H1 (cell line): Measurements from ENCODE around the gene GPS2. TPM values are rescaled to one million over a fixed set of nuclear protein-coding genes. Genes with fewer than 3 reads are reported as not detected.

Experiments
- CTCF ChIA-PET: fragments of 300-600 bp; sonication (Branson Sonifier 250); formaldehyde crosslinking; loops from one replicate; lab custom pipeline; 2021; ENCODE audit not compliant: partially characterized antibody; lab: Charles Lee
- POLR2A ChIA-PET: fragments of 300-600 bp; sonication (Branson Sonifier 250); formaldehyde crosslinking; loops from one replicate; lab custom pipeline; 2021; ENCODE audit warnings: inconsistent platforms; ENCODE audit not compliant: partially characterized antibody; lab: Charles Lee
- DNase-seq, 2 experiments: peaks; one replicate each; pipeline versions ENCODE4 v3.0.0 to v3.0.0-alpha.2; 2010 to 2022; ENCODE audit warnings: low spot score in 2 of 2, low read depth in 1 of 2, mixed read lengths in 1 of 2
- FAIRE-seq: peaks from 2 replicates; lab custom pipeline; 2011; peaks lifted over from hg19 to GRCh38; lab: Jason Lieb, UNC
- H2AFZ ChIP-seq: 2 replicates; pipeline ENCODE4 v1.8.1; 2012; ENCODE audit warnings: low read length, inconsistent platforms
- H2AK5ac ChIP-seq: 2 replicates; pipeline ENCODE4 v1.6.1; 2013; ENCODE audit warnings: low read depth, low read length
- H2BK120ac ChIP-seq: replicated peaks from 2 replicates; pipeline ENCODE3; 2013; ENCODE audit warnings: low read depth, low read length, inconsistent platforms
- H2BK12ac ChIP-seq: 2 replicates; pipeline ENCODE4 v1.6.1; 2013; ENCODE audit warnings: low read depth, low read length
- H2BK15ac ChIP-seq: 2 replicates; pipeline ENCODE4 v1.6.1; 2013; ENCODE audit warnings: low read length
- H2BK20ac ChIP-seq: 2 replicates; pipeline ENCODE4 v1.6.1; 2013; ENCODE audit warnings: low read length
- H2BK5ac ChIP-seq: 2 replicates; pipeline ENCODE4 v1.6.1; 2013; ENCODE audit warnings: low read depth, low read length
- H3K14ac ChIP-seq: 2 replicates; pipeline ENCODE4 v1.6.1; 2013; ENCODE audit warnings: inconsistent platforms; ENCODE audit not compliant: insufficient read length
- H3K18ac ChIP-seq: 2 replicates; pipeline ENCODE4 v1.6.1; 2013; ENCODE audit warnings: low read length; ENCODE audit errors: extremely low read depth
- H3K23ac ChIP-seq: 2 replicates; pipeline ENCODE4 v1.6.1; 2013; ENCODE audit warnings: inconsistent platforms; ENCODE audit not compliant: insufficient read length
- H3K23me2 ChIP-seq: 2 replicates; pipeline ENCODE4 v1.6.1; 2013; ENCODE audit warnings: low read depth, low read length
- H3K27ac ChIP-seq: 2 replicates; pipeline ENCODE4 v1.6.1; 2011; ENCODE audit warnings: low read depth, low read length, inconsistent platforms
- H3K27me3 ChIP-seq, 4 experiments: replicated peaks in 1 of 4; 1 replicate in 1 of 4; 2 replicates in 3 of 4; pipeline versions ENCODE4 v1.6.1 to v1.8.1; 2011 to 2013; ENCODE audit warnings: low read length in 3 of 4, mild to moderate bottlenecking in 3 of 4, inconsistent platforms in 2 of 4, mixed read lengths in 2 of 4, moderate library complexity in 1 of 4; ENCODE audit not compliant: control insufficient read depth in 3 of 4, insufficient read depth in 3 of 4; ENCODE audit errors: extremely low read depth in 1 of 4
- H3K36me3 ChIP-seq, 4 experiments: 2 replicates each; pipeline versions ENCODE4 v1.6.1 to v1.8.1; 2011 to 2013; ENCODE audit warnings: mild to moderate bottlenecking in 4 of 4, low read length in 3 of 4, moderate library complexity in 2 of 4, control low read depth in 1 of 4, inconsistent platforms in 1 of 4; ENCODE audit not compliant: insufficient read depth in 4 of 4, control insufficient read depth in 2 of 4
- H3K4ac ChIP-seq: replicated peaks from 2 replicates; pipeline ENCODE3; 2013; ENCODE audit warnings: low read length, low read depth, mixed read lengths, inconsistent platforms; ENCODE audit not compliant: insufficient read length
- H3K4me1 ChIP-seq, 4 experiments: replicated peaks in 1 of 4; 1 replicate in 1 of 4; 2 replicates in 3 of 4; pipeline versions ENCODE4 v1.6.1 to v1.8.1; 2011 to 2013; ENCODE audit warnings: low read length in 3 of 4, inconsistent platforms in 2 of 4, mixed read lengths in 1 of 4; ENCODE audit not compliant: insufficient read depth in 4 of 4, control insufficient read depth in 3 of 4
- H3K4me2 ChIP-seq, 2 experiments: 2 replicates each; pipeline versions ENCODE4 v1.6.1 to v1.8.1; 2011 to 2013; ENCODE audit warnings: low read depth in 2 of 2, low read length in 2 of 2, control low read depth in 1 of 2, inconsistent platforms in 1 of 2, mild to moderate bottlenecking in 1 of 2; ENCODE audit not compliant: insufficient read depth in 1 of 2
- H3K4me3 ChIP-seq, 4 experiments: fragments of 200-600, 300-600 bp in 1 of 4; sonication (generic), shearing (Covaris generic), sonication (Bioruptor Twin) in 1 of 4; 2 replicates each; pipeline versions ENCODE4 v1.5.1 to v1.8.1; 2011 to 2016; ENCODE audit warnings: low read length in 4 of 4, low read depth in 3 of 4, control low read depth in 2 of 4, inconsistent platforms in 2 of 4, mild to moderate bottlenecking in 2 of 4, mixed read lengths in 1 of 4, moderate library complexity in 1 of 4; ENCODE audit not compliant: insufficient read depth in 2 of 4; ENCODE audit errors: extremely low read depth in 1 of 4
- H3K56ac ChIP-seq: replicated peaks from 2 replicates; pipeline ENCODE3; 2013; ENCODE audit warnings: low read depth, mild to moderate bottlenecking, mixed read lengths, low read length, inconsistent platforms; ENCODE audit not compliant: insufficient read length
- H3K79me1 ChIP-seq: 2 replicates; pipeline ENCODE4 v1.6.1; 2013; ENCODE audit warnings: low read depth, low read length, control low read depth
- H3K79me2 ChIP-seq, 2 experiments: 2 replicates each; pipeline versions ENCODE4 v1.6.1 to v1.8.1; 2012 to 2013; ENCODE audit warnings: low read length in 2 of 2, mild to moderate bottlenecking in 2 of 2, inconsistent platforms in 1 of 2; ENCODE audit not compliant: insufficient read depth in 2 of 2, control insufficient read depth in 1 of 2
- H3K9ac ChIP-seq, 4 experiments: replicated peaks in 1 of 4; 1 replicate in 1 of 4; 2 replicates in 3 of 4; pipeline versions ENCODE4 v1.6.1 to v1.8.1; 2011 to 2013; ENCODE audit warnings: low read depth in 3 of 4, low read length in 3 of 4, control low read depth in 2 of 4, mild to moderate bottlenecking in 2 of 4, moderate library complexity in 2 of 4, inconsistent platforms in 1 of 4; ENCODE audit errors: extremely low read depth in 1 of 4
- H3K9me3 ChIP-seq, 2 experiments: 2 replicates each; pipeline versions ENCODE4 v1.6.1 to v1.8.1; 2012 to 2013; ENCODE audit warnings: mild to moderate bottlenecking in 2 of 2, moderate library complexity in 2 of 2, control low read depth in 1 of 2, inconsistent platforms in 1 of 2, low read depth in 1 of 2, low read length in 1 of 2, mixed read lengths in 1 of 2; ENCODE audit not compliant: insufficient read depth in 2 of 2
- H4K20me1 ChIP-seq, 2 experiments: replicated peaks in 1 of 2; 2 replicates each; pipeline versions ENCODE3 to v1.8.1; 2011 to 2013; ENCODE audit warnings: inconsistent platforms in 2 of 2, low read length in 2 of 2, mild to moderate bottlenecking in 1 of 2; ENCODE audit not compliant: insufficient read depth in 2 of 2, control insufficient read depth in 1 of 2
- H4K5ac ChIP-seq: 2 replicates; pipeline ENCODE4 v1.6.1; 2013; ENCODE audit warnings: low read length, low read depth, mixed read lengths, inconsistent platforms; ENCODE audit not compliant: insufficient read length
- H4K8ac ChIP-seq: 2 replicates; pipeline ENCODE4 v1.8.0; 2013; ENCODE audit warnings: mild to moderate bottlenecking, moderate library complexity, low read length, inconsistent platforms; ENCODE audit not compliant: insufficient read depth; ENCODE audit errors: extremely low read depth
- H4K91ac ChIP-seq: replicated peaks from 2 replicates; pipeline ENCODE3; 2013; ENCODE audit warnings: low read length, mixed read lengths, inconsistent platforms; ENCODE audit not compliant: insufficient read length
- BCL11A ChIP-seq, 2 experiments: IDR thresholded peaks; one replicate each; pipeline ENCODE4 v1.6.1; 2011; ENCODE audit warnings: low read depth in 2 of 2, low read length in 2 of 2, mild to moderate bottlenecking in 2 of 2
- CBX5 ChIP-seq: fragments of 300-800, 300-1000 bp; sonication (generic); IDR thresholded peaks from 2 replicates; pipeline ENCODE4 v1.7.1; 2016; ENCODE audit warnings: antibody characterized with exemption, low read length, low read depth
- CHD1 ChIP-seq: IDR thresholded peaks from 2 replicates; pipeline ENCODE4 v1.6.1; 2012; ENCODE audit warnings: low read depth, low read length, improper control_type of control experiment
- EP300 ChIP-seq, 2 experiments: IDR thresholded peaks; 1 replicate in 1 of 2; 2 replicates in 1 of 2; pipeline ENCODE4 v1.6.1; 2011 to 2012; ENCODE audit warnings: low read depth in 2 of 2, low read length in 2 of 2, mild to moderate bottlenecking in 2 of 2, borderline replicate concordance in 1 of 2, inconsistent platforms in 1 of 2, moderate library complexity in 1 of 2
- POU5F1 ChIP-seq: IDR thresholded peaks from 2 replicates; pipeline ENCODE4 v1.6.1; 2011; ENCODE audit warnings: low read depth, mild to moderate bottlenecking, low read length, moderate library complexity
- RFX5 ChIP-seq: IDR thresholded peaks from 2 replicates; pipeline ENCODE4 v1.6.1; 2011; ENCODE audit warnings: low read depth, low read length, improper control_type of control experiment, borderline replicate concordance
- RNF2 ChIP-seq: fragments of 200-900, 300-1000 bp; sonication (generic); IDR thresholded peaks from 2 replicates; pipeline ENCODE4 v1.7.1; 2016; ENCODE audit warnings: borderline replicate concordance, low read depth, mild to moderate bottlenecking, antibody characterized with exemption, low read length; ENCODE audit not compliant: poor library complexity, severe bottlenecking; ENCODE audit errors: missing control alignments
- SP1 ChIP-seq: IDR thresholded peaks from 2 replicates; pipeline ENCODE4 v1.6.1; 2011; ENCODE audit warnings: low read depth, low read length
- SRF ChIP-seq: IDR thresholded peaks from 2 replicates; pipeline ENCODE4 v1.6.1; 2011; ENCODE audit warnings: mild to moderate bottlenecking, low read depth, low read length, moderate library complexity
- SUZ12 ChIP-seq: fragments of 200-600 bp; sonication (generic); IDR thresholded peaks from 2 replicates; pipeline ENCODE4 v1.6.1; 2012; ENCODE audit warnings: mild to moderate bottlenecking, inconsistent platforms, low read length, moderate library complexity, mixed read lengths
- TAF7 ChIP-seq: optimal IDR thresholded peaks from 2 replicates; pipeline ENCODE3; 2011; ENCODE audit warnings: low read depth, mild to moderate bottlenecking, inconsistent platforms, low read length, moderate library complexity, borderline replicate concordance
- TEAD4 ChIP-seq: IDR thresholded peaks from 2 replicates; pipeline ENCODE4 v1.6.1; 2012; ENCODE audit warnings: low read depth, low read length, inconsistent platforms, mixed read lengths
- WGBS, 2 experiments: shearing (Covaris generic) in 1 of 2; methylation state at CpG; one replicate each; pipeline versions ENCODE4 v1.1.6 to v1.1.7; 2013 to 2015; ENCODE audit warnings: low lambda C conversion rate in 2 of 2, mixed read lengths in 2 of 2, inconsistent platforms in 1 of 2, low coverage in 1 of 2, missing lambda C conversion rate in 1 of 2; ENCODE audit not compliant: insufficient replicate concordance in 2 of 2, insufficient coverage in 1 of 2, insufficient read length in 1 of 2; ENCODE audit errors: extremely low coverage in 1 of 2, missing lambda C conversion rate in 1 of 2; 5-methylcytosine and 5-hydroxymethylcytosine counted together
- polyA plus RNA-seq, 7 experiments: library from polyadenylated mRNA; depleted of rRNA in 3 of 7; stranded (reverse) in 5 of 7; unstranded in 2 of 7; fragments of >200 nt in 5 of 7; fragments of 200-250 nt in 2 of 7; gene quantifications; 1 replicate in 5 of 7; 2 replicates in 1 of 7; 4 replicates in 1 of 7; pipeline versions ENCODE4 v1.2.1 to v1.2.3, GENCODE V29; 2011 to 2013; ENCODE audit warnings: missing spikeins in 2 of 7, mixed read lengths in 2 of 7
- total RNA-seq: library from RNA; stranded (reverse); fragmentation: NEBNext Ultra II Directional; extraction: Animal tissue kit (Norgen Biotek cat#: 25700); gene quantifications from 2 replicates; pipeline ENCODE4 v1.2.1, GENCODE V29; 2021

Gene GPS2
- total and polyA plus RNA-seq, 2 of the 8 experiments (the other 6 are each of a cell fraction or from before 2014, with no cell fraction given), result 67.0 to 152 TPM

- Histone ChIP-seq H2BK12ac (no peak overlapping the region), H2AFZ (no peak overlapping the region), H2AK5ac (no peak overlapping the region), H2BK5ac (no peak overlapping the region), H3K4me1 (peaks cover 0 to 14% (median 9%) of the 10 kb centered on the region in 4 experiments; a peak in 6 of 7 replicates), H3K79me2 (no peaks in the 10 kb centered on the region), H2BK20ac (no peak overlapping the region), H3K36me3 (no peaks in the 10 kb centered on the region), H3K18ac (no peak overlapping the region), H3K23me2 (peaks cover 2% of the 10 kb centered on the region; the same call in 1 of the 2 replicates), H3K56ac (no peak overlapping the region), H3K14ac (no peak overlapping the region), H3K4me3 (no peak overlapping the region), H4K5ac (no peak overlapping the region), H4K91ac (no peak overlapping the region), H2BK15ac (no peak overlapping the region), H3K4me2 (no peak overlapping the region), H3K9me3 (no peaks in the 10 kb centered on the region; a peak in 1 of 4 replicates), H3K9ac (no peak overlapping the region), H3K27me3 (peaks cover 3 to 11% (median 9%) of the 10 kb centered on the region in 4 experiments), H3K23ac (no peak overlapping the region), H3K4ac (no peak overlapping the region), H4K20me1 (peaks cover 0 to 9% of the 10 kb centered on the region in 2 experiments), H2BK120ac (no peak overlapping the region), H3K79me1 (peaks cover 2% of the 10 kb centered on the region; the same call in 1 of the 2 replicates), H3K27ac (no peak overlapping the region), H4K8ac (no peak overlapping the region)
- FAIRE-seq, result no peak
- TF ChIP-seq TAF7, result no peak
- TF ChIP-seq TEAD4, result no peak
- no peak for TF ChIP-seq CHD1
- TF ChIP-seq RFX5, result no peak
- TF ChIP-seq SRF, result no peak
- TF ChIP-seq POU5F1, result no peak
- TF ChIP-seq SP1, result no peak
- no peak for TF ChIP-seq BCL11A (IDR thresholded peaks at IDR 0.05; ENCODE audit: low read depth in 2 of 2, low read length in 2 of 2)
- TF ChIP-seq SUZ12, result no peak
- no peak for TF ChIP-seq RNF2
- TF ChIP-seq EP300 (IDR thresholded peaks at IDR 0.05; ENCODE audit: borderline replicate concordance in 1 of 2, low read depth in 2 of 2, low read length in 2 of 2), result no peak
- TF ChIP-seq CBX5, result no peak
- ChIA-PET POLR2A (interaction anchor here (0.9 to 6.7 kb wide), 12 partner anchors 7 to 71 kb away, joined by 3 to 94 read pairs (median 8); partner anchors contain the start of genes CLDN7, CTDNEP1, DVL2 and ELP5), CTCF (interaction anchor here (0.8 to 5.7 kb wide), 8 partner anchors 10 to 269 kb away, joined by 3 to 46 read pairs (median 4); partner anchors contain the start of gene SLC2A4)
- WGBS, 2 experiments, result 73% methylated on average over 2 of the region's 2 CpGs; no CpG with 5 or more reads in 1 of the 2 experiments
- no peak for DNase-seq
These were observed 23.0 kb downstream of the GPS2 start for GRCh38 chr17:7292194-7292593.
